Left ventricle myocardium inferior (tissue), 1 donor: ENCODE results near the gene FMN1. TPM values are rescaled to one million over a fixed set of nuclear protein-coding genes. Genes with fewer than 3 reads are reported as not detected.

Source experiments
- DNase-seq: peaks from one replicate; pipeline ENCODE4 v3.0.0-alpha.2; 2020
- H3K27ac ChIP-seq: fragments of 200-600 bp; replicated peaks from 2 replicates; pipeline ENCODE4 v1.8.0; 2021
- H3K27me3 ChIP-seq: fragments of 200-600 bp; 2 replicates; pipeline ENCODE4 v1.8.0; 2021; ENCODE audit warnings: low read depth
- H3K36me3 ChIP-seq: fragments of 200-600 bp; 2 replicates; pipeline ENCODE4 v1.8.0; 2021
- H3K4me1 ChIP-seq: fragments of 200-600 bp; 2 replicates; pipeline ENCODE4 v1.8.0; 2021
- H3K4me3 ChIP-seq: fragments of 200-600 bp; 2 replicates; pipeline ENCODE4 v1.8.0; 2021; ENCODE audit warnings: mild to moderate bottlenecking, moderate library complexity
- H3K9me3 ChIP-seq: fragments of 200-600 bp; replicated peaks from 2 replicates; pipeline ENCODE4 v1.8.0; 2021
- CTCF ChIP-seq: fragments of 200-600 bp; IDR thresholded peaks from 2 replicates; pipeline ENCODE4 v1.8.0; 2021; ENCODE audit warnings: antibody characterized with exemption, mild to moderate bottlenecking, borderline replicate concordance
- intact Hi-C: fragments of 100-400 bp; cut with micrococcal nuclease; formaldehyde crosslinking; loops from one replicate; pipeline ENCODE4 v1.11.0; 2022
- total RNA-seq: library from RNA; stranded (reverse); fragmentation: NEBNext Ultra II Directional; extraction: Animal tissue kit (Norgen Biotek cat#: 25700); gene quantifications from one replicate; pipeline ENCODE4 v1.2.1, GENCODE V29; 2021
- donor health status: DM: no; HTN: yes; CAD: no; lungs with severe emphysema.

FMN1 gene
- total RNA-seq, 1 donor from 2014 or later: 4.5 TPM

- Histone ChIP-seq H3K27ac (no peak overlapping the region), H3K9me3 (no peaks in the 10 kb centered on the region), H3K4me1 (no peaks in the 10 kb centered on the region), H3K4me3 (no peak overlapping the region), H3K27me3 (no peaks in the 10 kb centered on the region), H3K36me3 (no peaks in the 10 kb centered on the region)
- TF ChIP-seq CTCF: no peak
- intact Hi-C loops: no loop called here
- DNase-seq: no peak
Observed at GRCh38 chr15:33149919-33150318, 44.6 kb downstream of the FMN1 start.

- TF ChIP-seq CTCF: no peak
- Histone ChIP-seq H3K4me1 (no peaks in the 10 kb centered on the region), H3K27me3 (no peaks in the 10 kb centered on the region), H3K36me3 (no peaks in the 10 kb centered on the region), H3K4me3 (no peak overlapping the region), H3K27ac (no peak overlapping the region), H3K9me3 (no peaks in the 10 kb centered on the region)
- DNase-seq: no peak
- intact Hi-C loops: no loop called here
Observed at GRCh38 chr15:33148129-33148751, 46.3 kb downstream of the FMN1 start.

GRCh38 chr15:33146051-33146450 lies 48.5 kb downstream of the FMN1 start:
- Histone ChIP-seq H3K36me3 (no peaks in the 10 kb centered on the region), H3K4me3 (no peak overlapping the region), H3K9me3 (no peaks in the 10 kb centered on the region), H3K4me1 (no peaks in the 10 kb centered on the region), H3K27ac (no peak overlapping the region), H3K27me3 (no peaks in the 10 kb centered on the region)
- intact Hi-C loops: no loop called here
- no peak for DNase-seq
- no peak for TF ChIP-seq CTCF

- H3K4me1 ChIP-seq: no peaks in the 10 kb centered on the region
- H3K9me3 ChIP-seq: no peaks in the 10 kb centered on the region
- H3K27me3 ChIP-seq: no peaks in the 10 kb centered on the region
- H3K27ac ChIP-seq: no peak overlapping the region
- no peak for DNase-seq
- no peaks in the 10 kb centered on the region for H3K36me3 ChIP-seq
- no peak for TF ChIP-seq CTCF
- intact Hi-C loops: no loop called here
- no peak overlapping the region for H3K4me3 ChIP-seq
Observed at GRCh38 chr15:33145447-33145846, 49.1 kb downstream of the FMN1 start.

GRCh38 chr15:33142708-33143107 lies 51.8 kb downstream of the FMN1 start:
- Histone ChIP-seq H3K27ac (no peak overlapping the region), H3K9me3 (no peaks in the 10 kb centered on the region), H3K4me1 (no peaks in the 10 kb centered on the region), H3K27me3 (no peaks in the 10 kb centered on the region), H3K4me3 (no peak overlapping the region), H3K36me3 (no peaks in the 10 kb centered on the region)
- TF ChIP-seq CTCF: no peak
- intact Hi-C loops: no loop called here
- no peak for DNase-seq
